Hepatocyte (in vitro differentiated cells): Measurements from ENCODE around the gene RBM23. TPM values are rescaled to one million over a fixed set of nuclear protein-coding genes. Genes with fewer than 3 reads are reported as not detected.

Experiments
- DNase-seq: peaks from one replicate; pipeline ENCODE4 v3.0.0-alpha.2; 2016; ENCODE audit warnings: low spot score
- H2AFZ ChIP-seq: fragments of 200-600 bp; sonication (generic); 2 replicates; pipeline ENCODE4 v1.6.0; 2016; ENCODE audit warnings: antibody characterized with exemption, mild to moderate bottlenecking
- H3K27ac ChIP-seq: fragments of 200-600 bp; sonication (generic); 2 replicates; pipeline ENCODE4 v1.5.1; 2016; ENCODE audit warnings: mild to moderate bottlenecking
- H3K27me3 ChIP-seq: fragments of 200-600 bp; sonication (generic); 2 replicates; pipeline ENCODE4 v1.6.1; 2016
- H3K36me3 ChIP-seq: fragments of 200-600 bp; sonication (generic); replicated peaks from 2 replicates; pipeline ENCODE4 v1.5.1; 2016; ENCODE audit warnings: low read depth; ENCODE audit not compliant: insufficient read depth
- H3K4me1 ChIP-seq: fragments of 200-600 bp; sonication (generic); 2 replicates; pipeline ENCODE4 v1.5.1; 2016; ENCODE audit warnings: mild to moderate bottlenecking, moderate library complexity; ENCODE audit not compliant: insufficient read depth
- H3K4me2 ChIP-seq: fragments of 200-600 bp; sonication (generic); 2 replicates; pipeline ENCODE4 v1.6.0; 2016
- H3K4me3 ChIP-seq: fragments of 200-600 bp; sonication (generic); 2 replicates; pipeline ENCODE4 v1.5.1; 2016; ENCODE audit warnings: mild to moderate bottlenecking
- H3K79me2 ChIP-seq: fragments of 200-600 bp; sonication (generic); 2 replicates; pipeline ENCODE4 v1.6.0; 2017; ENCODE audit warnings: mild to moderate bottlenecking
- H3K9me2 ChIP-seq: fragments of 200-600 bp; sonication (generic); replicated peaks from 2 replicates; pipeline ENCODE4 v1.6.0; 2017; ENCODE audit warnings: mild to moderate bottlenecking; ENCODE audit not compliant: insufficient read depth
- H3K9me3 ChIP-seq: fragments of 200-600 bp; sonication (generic); 2 replicates; pipeline ENCODE4 v1.5.1; 2016; ENCODE audit warnings: low read depth, mild to moderate bottlenecking
- H4K20me1 ChIP-seq: fragments of 200-600 bp; sonication (generic); 2 replicates; pipeline ENCODE4 v1.6.0; 2016; ENCODE audit warnings: mild to moderate bottlenecking; ENCODE audit not compliant: insufficient read depth, poor library complexity, severe bottlenecking
- EZH2 ChIP-seq: fragments of 200-600 bp; sonication (generic); IDR thresholded peaks from 2 replicates; pipeline ENCODE4 v1.6.1; 2016; ENCODE audit warnings: antibody characterized with exemption, mild to moderate bottlenecking, borderline replicate concordance
- EZH2phosphoT487 ChIP-seq: fragments of 200-600 bp; sonication (generic); IDR thresholded peaks from one replicate; pipeline ENCODE4 v1.6.1; 2018; ENCODE audit warnings: antibody characterized with exemption, mild to moderate bottlenecking, low read depth, moderate library complexity; ENCODE audit not compliant: unreplicated experiment, severe bottlenecking
- WGBS: methylation state at CpG from one replicate; pipeline ENCODE4 v1.1.6; 2016; ENCODE audit warnings: low lambda C conversion rate; ENCODE audit errors: missing lambda C conversion rate; 5-methylcytosine and 5-hydroxymethylcytosine counted together
- polyA plus RNA-seq: library from polyadenylated mRNA; unstranded; fragments of >200 nt; fragmentation: Nextera tagmentation; extraction: Ambion mirVana; gene quantifications from 2 replicates; pipeline ENCODE4 v1.2.1, GENCODE V29; 2016
- total RNA-seq: library from RNA; depleted of rRNA; stranded (reverse); fragments of >200 nt; gene quantifications from 2 replicates; pipeline ENCODE4 v1.2.3, GENCODE V29; 2014
- TF ChIP-seq, protein P1 (sequence below): fragments of 200-600 bp; sonication (generic); IDR thresholded peaks from 2 replicates; pipeline ENCODE4 v1.5.1; 2016; ENCODE audit warnings: antibody characterized with exemption, mild to moderate bottlenecking; ENCODE audit not compliant: poor library complexity

The RBM23 gene
- total and polyA plus RNA-seq, 2 experiments from 2014 or later = 74.1 to 236 TPM

DNA sequence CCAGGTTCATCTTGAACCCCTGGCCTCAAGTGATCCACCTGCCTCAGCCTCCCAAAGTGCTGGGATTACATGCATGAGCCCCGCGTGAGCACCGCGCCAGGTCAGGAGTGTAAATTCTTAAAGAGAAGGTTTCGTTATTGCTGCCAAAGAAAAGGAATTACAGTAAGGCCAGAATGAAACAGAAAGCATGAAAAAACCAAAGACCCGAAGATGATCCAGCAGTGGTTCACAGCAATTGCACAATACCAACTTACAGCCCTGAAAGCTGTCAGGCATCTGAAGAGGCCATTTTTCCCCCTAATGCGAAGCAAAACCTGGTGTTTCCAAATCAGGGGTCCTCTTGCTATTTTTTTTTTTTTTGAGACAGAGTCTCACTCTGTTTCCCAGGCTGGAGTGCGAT lies 10.3 kb downstream of the RBM23 start:
- TF ChIP-seq, protein P1, sequence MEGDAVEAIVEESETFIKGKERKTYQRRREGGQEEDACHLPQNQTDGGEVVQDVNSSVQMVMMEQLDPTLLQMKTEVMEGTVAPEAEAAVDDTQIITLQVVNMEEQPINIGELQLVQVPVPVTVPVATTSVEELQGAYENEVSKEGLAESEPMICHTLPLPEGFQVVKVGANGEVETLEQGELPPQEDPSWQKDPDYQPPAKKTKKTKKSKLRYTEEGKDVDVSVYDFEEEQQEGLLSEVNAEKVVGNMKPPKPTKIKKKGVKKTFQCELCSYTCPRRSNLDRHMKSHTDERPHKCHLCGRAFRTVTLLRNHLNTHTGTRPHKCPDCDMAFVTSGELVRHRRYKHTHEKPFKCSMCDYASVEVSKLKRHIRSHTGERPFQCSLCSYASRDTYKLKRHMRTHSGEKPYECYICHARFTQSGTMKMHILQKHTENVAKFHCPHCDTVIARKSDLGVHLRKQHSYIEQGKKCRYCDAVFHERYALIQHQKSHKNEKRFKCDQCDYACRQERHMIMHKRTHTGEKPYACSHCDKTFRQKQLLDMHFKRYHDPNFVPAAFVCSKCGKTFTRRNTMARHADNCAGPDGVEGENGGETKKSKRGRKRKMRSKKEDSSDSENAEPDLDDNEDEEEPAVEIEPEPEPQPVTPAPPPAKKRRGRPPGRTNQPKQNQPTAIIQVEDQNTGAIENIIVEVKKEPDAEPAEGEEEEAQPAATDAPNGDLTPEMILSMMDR = no peak
- TF ChIP-seq EZH2phosphoT487 (no peak), EZH2 (no peak)
- no peaks in the 10 kb centered on the region for H3K9me3 ChIP-seq
- peaks cover 7% of the 10 kb centered on the region for H4K20me1 ChIP-seq
- no peaks in the 10 kb centered on the region for H3K36me3 ChIP-seq
- H3K4me3 ChIP-seq = no peak overlapping the region
- WGBS = 95% methylated on average over 8 of the region's 8 CpGs
- peaks cover 59% of the 10 kb centered on the region for H3K79me2 ChIP-seq
- no peaks in the 10 kb centered on the region for H3K27me3 ChIP-seq
- H3K4me1 ChIP-seq = no peaks in the 10 kb centered on the region
- H2AFZ ChIP-seq = no peak overlapping the region
- no peak overlapping the region for H3K27ac ChIP-seq
- no peak for DNase-seq
- H3K4me2 ChIP-seq = no peak overlapping the region
- no peaks in the 10 kb centered on the region for H3K9me2 ChIP-seq

DNA sequence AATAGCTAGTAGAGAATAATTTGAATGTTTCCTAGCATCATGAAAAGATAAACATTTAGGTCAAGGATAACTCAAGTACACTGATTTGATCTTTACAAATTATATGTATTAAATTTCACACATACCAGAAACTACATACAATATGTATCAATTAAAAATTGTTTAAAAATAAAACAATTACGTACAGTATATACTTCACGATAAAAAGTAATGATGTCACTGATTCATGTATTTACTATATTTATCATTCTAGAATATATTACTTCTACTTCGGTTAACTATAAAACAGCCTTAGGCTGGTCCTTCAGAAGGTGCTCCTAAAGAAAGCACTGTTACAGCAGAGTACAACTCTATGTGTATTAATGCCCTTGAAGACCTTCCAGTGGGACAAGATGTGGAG lies 11.5 kb downstream of the RBM23 start:
- Histone ChIP-seq H3K4me3 (no peak overlapping the region), H3K79me2 (peaks cover 47% of the 10 kb centered on the region), H3K9me2 (no peaks in the 10 kb centered on the region), H3K4me2 (no peak overlapping the region), H4K20me1 (peaks cover 4% of the 10 kb centered on the region), H3K9me3 (no peaks in the 10 kb centered on the region), H3K27me3 (no peaks in the 10 kb centered on the region), H2AFZ (no peak overlapping the region), H3K4me1 (no peaks in the 10 kb centered on the region), H3K27ac (no peak overlapping the region), H3K36me3 (no peaks in the 10 kb centered on the region)
- WGBS = 94% methylated on average over 3 of the region's 3 CpGs
- no peak for DNase-seq
- TF ChIP-seq EZH2phosphoT487 = no peak
- TF ChIP-seq, protein P1 = no peak
- TF ChIP-seq EZH2 = no peak

DNA sequence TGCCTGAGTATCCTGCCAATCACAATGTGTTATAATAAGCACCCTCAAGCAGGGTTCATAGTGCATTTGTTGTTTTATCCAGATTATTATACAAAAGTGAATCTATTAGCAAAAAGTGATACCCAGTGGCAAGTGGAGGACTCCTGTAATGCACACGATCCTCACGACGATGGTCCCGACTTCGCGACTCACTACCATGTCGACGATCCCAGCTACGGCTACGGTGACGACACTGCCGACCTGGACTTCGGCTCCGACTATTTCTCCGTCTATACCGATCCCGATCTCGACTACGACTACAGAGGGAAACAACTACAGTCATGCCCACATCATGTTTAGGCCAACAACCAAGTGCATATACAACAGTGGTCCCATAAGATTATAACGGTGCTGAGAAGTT lies 12.9 kb downstream of the RBM23 start:
- Histone ChIP-seq H3K27me3 (no peaks in the 10 kb centered on the region), H4K20me1 (no peaks in the 10 kb centered on the region), H3K9me2 (no peaks in the 10 kb centered on the region), H3K36me3 (no peaks in the 10 kb centered on the region), H3K4me3 (no peak overlapping the region), H3K4me1 (no peaks in the 10 kb centered on the region), H3K4me2 (no peak overlapping the region), H3K9me3 (no peaks in the 10 kb centered on the region), H3K79me2 (peaks cover 34% of the 10 kb centered on the region), H2AFZ (no peak overlapping the region), H3K27ac (no peak overlapping the region)
- 98% methylated on average over 20 of the region's 20 CpGs for WGBS
- TF ChIP-seq EZH2phosphoT487 (no peak), EZH2 (no peak)
- TF ChIP-seq, protein P1 = no peak
- no peak for DNase-seq

DNA sequence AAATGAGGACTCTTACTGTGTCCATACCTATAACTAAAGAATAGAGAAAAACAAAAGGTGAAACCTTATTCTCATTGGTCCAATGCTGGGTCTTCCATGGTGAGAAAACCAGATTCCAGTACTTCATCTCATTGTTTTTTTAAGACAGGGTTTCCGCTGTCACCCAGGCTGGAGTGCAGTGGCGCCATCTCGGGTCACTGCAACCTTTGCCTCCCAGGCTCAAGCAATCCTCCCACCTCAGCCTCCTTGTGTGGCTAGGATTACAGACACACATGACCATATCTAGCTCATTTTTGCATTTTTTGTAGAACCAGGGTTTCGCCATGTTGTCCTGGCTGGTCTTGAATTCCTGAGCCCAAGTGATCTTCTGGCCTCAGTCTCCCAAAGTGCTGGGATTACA lies 13.3 kb downstream of the RBM23 start:
- no peaks in the 10 kb centered on the region for H4K20me1 ChIP-seq
- H3K4me2 ChIP-seq = no peak overlapping the region
- no peaks in the 10 kb centered on the region for H3K4me1 ChIP-seq
- no peak for DNase-seq
- WGBS = 95% methylated on average over 4 of the region's 4 CpGs
- no peaks in the 10 kb centered on the region for H3K9me2 ChIP-seq
- no peaks in the 10 kb centered on the region for H3K36me3 ChIP-seq
- H3K27me3 ChIP-seq = no peaks in the 10 kb centered on the region
- H3K9me3 ChIP-seq = no peaks in the 10 kb centered on the region
- H3K4me3 ChIP-seq = no peak overlapping the region
- peaks cover 29% of the 10 kb centered on the region for H3K79me2 ChIP-seq
- TF ChIP-seq, protein P1 = no peak
- TF ChIP-seq EZH2phosphoT487 = no peak
- no peak for TF ChIP-seq EZH2
- no peak overlapping the region for H2AFZ ChIP-seq
- H3K27ac ChIP-seq = no peak overlapping the region
